Hematopoietic multipotent progenitor cell treated with erythropoietin and hydrocortisone succinate and interleukin-3 and kit ligand, for 6 days (in vitro differentiated cells): Measurements from ENCODE around the gene RAET1G.
"Not testable (repeated sequence)": the region's sequence is repeated elsewhere in the genome, so short reads cannot be mapped to it uniquely, and the experiment has no call there.

Experiments used
- DNase-seq: peaks from one replicate; pipeline ENCODE4 v3.0.0-alpha.2; 2015

The RAET1G gene

DNA sequence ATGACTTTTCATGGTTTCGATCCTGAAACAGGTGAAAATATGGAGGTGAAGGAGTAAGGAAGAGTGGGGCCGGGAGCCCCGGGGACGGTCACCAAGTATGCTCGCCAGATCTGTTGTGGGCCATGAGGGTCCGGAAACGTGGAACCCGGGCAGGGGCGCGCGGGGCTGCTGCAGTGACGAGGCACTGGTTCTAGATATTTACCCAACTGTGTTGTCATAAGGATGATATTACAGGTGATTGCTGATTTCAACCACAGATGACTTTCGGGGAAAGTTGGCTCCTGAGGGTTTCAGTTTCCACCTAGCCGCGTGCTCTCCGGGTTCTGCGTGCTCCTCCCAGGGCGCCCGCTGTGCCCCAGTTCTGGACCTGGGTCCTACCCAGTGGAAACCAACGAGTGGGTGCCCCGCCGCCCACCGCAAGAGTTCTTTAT is 12.2 kb downstream of the RAET1G start:
- DNase-seq = no peak

DNA sequence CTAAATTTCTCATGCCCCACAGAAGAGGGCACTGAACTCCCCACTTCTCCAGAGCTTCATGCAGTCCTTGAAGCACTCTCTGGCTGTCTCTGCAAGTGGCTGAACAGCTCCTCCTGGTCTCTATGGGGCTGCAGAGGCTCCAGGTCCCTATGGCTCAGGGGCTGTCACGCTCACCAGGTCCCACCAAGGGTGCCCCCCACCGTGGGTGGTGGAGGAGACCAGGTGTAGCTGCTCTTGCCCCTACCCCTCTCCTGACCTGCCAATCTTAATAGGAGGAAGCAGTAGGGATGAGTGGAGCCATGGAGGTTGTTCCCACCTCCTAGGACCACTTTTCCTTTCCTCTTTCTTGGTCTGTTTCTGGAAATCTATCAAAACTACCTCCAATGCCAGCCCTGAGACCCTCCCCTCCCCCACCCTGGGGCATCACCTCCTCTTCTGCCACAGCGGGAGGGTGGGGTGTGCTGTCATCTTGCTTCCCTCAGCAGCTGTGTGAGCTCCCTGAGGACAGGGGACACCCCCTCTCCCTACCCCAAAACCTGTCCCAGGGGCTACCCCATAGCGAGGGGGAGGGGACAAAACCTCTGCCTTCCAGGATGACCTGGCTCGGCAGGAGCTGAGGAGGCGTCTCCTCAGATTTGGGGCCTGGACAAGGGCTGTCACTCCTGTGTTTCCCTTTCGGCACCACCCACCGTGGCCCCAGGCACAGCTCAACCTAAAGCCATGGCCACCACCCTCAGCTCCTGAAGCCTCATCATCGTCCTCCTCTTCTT is 13.0 kb downstream of the RAET1G start:
- DNase-seq = no peak

DNA sequence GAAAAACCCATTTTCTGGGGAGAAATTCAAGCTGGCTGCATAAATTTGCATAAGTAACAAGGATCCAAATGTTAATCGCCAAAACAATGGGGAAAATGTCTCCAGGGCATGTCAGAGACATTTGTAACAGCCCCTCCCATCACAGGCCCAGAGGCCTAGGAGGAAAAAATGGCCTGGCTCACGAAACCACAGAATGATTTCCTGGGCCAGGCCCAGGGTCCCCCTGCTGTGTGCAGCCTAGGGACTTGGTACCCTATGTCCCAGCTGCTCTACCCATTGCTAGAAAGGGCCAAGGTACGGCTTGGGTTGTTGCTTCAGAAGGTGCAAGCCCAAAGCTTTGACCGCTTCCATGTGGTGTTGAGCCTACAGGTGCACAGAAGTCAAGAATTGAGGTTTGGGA is 14.4 kb downstream of the RAET1G start:
- not testable (repeated sequence) for DNase-seq

DNA sequence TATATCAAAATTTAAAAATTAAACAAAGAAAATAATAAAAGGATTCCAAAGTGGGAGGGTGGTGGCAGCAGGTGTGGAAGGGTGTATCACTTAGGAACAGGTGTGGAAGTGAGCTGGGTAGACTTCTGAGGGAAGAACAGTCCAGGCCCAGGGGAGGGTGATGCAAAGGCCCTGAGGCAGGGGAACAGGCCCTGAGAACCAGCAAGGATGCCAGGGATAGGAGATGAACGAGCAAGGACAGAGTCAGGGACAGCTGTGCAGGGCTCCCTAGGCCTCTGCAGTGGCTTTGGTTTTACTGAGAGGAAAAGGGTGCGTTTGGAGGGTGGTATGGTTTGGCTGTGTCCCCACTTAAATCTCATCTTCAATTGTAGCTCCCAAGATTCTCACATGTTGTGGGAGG is 15.6 kb downstream of the RAET1G start:
- no peak for DNase-seq

DNA sequence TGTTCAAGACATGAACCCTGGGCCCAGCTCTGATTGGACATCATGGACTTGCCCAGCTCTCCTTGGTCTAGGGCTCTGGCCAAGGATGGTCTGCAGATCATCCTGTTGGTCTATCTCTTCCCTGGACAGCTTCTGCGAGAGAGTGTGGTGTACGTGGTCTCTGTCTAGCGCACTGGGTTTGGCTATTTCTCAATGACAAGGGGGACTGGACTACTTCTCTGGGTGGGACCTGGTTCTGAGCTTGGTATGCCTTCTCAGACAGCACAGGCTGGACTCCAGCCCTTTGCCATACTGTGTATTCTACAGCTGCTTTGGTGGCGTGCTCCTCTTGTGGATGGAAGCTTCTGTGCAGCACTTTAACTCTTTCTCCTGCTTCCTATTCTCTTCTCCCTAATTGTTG is 16.5 kb downstream of the RAET1G start:
- no peak for DNase-seq

DNA sequence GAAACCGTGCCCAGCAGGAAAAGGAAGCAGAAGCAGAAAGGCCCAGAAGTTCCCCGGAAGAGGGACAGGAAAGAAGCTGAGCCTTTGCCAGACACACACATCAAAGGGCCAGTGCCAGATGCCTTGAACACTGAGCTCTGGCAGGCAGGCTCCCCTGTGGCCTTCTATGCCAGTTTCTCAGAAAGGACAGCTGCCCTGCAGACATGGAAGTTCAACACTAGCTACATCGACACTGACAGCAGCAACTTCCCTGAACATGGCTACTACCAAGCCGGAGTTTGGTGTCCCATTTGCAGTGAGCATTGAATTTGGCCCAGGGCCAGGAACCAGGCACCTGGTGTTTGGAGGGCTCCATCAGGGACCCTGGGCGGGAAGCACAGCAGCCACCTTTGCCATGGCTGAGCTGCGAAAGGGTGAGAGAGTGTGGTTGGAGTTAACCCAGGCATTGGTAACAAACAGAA is 17.0 kb downstream of the RAET1G start:
- no peak for DNase-seq

DNA sequence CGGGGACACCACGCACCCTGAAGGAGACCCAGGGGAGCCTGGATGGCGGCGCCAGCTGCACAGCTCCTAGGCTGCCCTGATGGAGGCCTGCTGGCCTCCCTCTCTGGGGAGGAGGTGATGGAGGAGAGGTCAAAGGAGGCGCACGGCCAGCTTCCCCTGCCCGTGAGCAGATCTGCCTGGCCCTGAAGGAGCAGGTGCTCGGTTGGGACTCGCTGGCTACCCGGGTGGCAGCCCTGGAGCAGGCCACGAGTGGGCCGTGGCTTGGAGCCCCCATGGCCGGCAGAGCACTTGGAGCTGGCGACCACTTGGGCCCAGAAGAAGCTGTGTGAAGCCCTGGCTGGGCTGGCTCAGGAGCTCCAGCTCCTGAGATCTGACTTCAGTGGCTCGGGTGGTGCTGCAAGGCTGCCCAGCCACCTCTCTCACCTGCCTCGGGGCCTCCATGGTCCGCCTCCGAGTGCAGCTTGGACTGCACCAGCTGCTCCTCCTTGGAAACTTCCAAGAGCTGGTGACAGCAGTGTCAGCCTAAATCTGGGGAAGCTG is 17.5 kb downstream of the RAET1G start:
- DNase-seq = no peak

DNA sequence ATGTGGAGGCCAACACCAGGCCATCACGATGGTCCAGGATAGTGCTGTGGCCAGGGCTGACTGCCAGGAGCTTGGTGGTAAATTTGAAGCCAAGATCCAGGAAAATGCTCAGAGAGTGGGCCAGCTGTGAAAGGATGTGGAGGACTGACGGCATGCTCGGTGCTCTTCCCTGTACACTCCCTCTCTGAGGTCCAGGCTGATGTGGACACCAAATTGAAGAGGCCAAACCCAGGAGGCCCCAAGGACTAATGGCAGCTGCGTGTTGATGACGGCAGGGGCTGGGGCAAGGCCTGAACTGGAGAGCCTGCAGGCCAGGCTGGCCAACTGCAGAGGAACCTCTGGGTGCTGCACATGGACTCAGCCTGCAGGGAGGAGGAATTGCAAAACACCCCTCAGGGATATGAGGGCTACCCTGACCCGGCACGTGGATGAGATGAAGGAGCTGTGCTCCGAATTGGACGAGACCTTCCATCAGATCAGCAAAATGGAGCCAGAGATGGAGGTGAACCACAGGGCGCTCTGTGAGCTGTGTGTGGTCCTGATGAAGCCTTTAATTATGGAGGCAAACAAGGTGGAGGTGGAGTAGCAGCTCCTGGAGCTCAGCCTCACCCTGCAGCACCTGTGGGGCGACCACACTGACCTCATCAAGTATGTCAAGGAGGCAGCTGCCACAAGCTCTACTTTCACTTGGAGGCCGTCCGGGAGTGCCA is 18.1 kb downstream of the RAET1G start:
- no peak for DNase-seq

DNA sequence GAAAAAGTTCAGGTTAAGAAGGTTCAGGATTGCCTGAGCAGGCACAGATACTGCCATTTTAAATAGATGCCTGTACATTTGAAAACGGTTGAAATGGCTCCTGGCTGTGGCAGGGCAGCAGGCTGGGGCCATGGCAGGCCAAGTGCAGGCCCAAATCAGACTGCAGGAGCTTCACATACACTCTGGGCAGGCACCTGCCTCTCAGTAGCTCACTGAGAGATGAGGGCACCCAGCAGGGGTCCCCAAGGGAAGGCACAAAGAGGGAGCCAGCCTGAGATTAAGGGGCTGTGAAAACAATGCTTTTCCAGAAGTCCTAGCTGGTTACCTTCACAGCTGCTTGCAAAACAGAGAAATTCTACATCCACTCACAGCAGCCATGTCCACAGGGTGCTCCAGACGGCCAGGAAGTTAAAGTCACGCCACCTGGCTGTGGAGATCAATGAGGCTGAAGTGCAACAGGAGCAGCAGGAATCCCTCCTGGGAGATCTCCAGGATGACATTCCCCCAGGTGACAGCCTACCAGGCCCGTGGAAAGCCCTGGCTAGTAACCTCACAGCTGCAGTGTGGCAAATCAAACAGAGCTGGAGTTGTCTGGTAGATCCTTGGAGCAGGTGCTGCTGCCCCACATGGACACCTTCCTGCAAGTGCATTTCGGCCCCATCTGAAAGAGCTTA is 18.8 kb downstream of the RAET1G start:
- no peak for DNase-seq

DNA sequence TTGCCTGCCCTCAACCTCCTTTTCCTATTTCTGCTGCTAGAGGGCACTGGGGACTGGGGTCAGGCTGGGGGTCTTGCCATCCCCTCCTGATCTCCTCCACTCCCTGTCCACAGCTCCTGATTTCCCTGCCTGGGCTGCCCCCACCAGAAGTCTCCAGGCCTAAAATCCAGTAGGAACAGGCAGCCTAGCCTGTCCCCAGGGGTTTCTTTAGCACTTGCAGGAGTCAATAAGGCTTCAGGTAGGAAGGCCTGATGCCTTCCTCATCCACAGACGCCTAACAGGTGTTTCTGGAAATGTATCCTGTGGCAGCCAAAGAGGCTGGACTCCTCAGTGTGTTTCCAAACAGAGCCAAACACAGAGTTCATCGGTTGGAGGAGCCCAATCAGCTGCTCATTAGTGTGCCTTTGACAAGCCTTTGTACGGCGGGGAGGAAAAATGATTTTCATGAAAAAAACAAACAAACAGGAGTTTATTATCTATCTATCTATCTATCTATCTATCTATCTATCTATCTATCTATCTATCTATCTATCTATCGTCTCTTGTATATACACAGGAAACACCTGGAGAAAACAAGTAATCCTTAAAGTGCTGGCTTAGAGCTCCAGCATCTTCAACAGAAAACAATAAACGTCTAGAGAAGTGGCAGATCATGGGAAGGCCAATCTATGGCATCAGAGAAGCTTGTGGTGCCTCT is 21.3 kb downstream of the RAET1G start:
- DNase-seq = no peak

DNA sequence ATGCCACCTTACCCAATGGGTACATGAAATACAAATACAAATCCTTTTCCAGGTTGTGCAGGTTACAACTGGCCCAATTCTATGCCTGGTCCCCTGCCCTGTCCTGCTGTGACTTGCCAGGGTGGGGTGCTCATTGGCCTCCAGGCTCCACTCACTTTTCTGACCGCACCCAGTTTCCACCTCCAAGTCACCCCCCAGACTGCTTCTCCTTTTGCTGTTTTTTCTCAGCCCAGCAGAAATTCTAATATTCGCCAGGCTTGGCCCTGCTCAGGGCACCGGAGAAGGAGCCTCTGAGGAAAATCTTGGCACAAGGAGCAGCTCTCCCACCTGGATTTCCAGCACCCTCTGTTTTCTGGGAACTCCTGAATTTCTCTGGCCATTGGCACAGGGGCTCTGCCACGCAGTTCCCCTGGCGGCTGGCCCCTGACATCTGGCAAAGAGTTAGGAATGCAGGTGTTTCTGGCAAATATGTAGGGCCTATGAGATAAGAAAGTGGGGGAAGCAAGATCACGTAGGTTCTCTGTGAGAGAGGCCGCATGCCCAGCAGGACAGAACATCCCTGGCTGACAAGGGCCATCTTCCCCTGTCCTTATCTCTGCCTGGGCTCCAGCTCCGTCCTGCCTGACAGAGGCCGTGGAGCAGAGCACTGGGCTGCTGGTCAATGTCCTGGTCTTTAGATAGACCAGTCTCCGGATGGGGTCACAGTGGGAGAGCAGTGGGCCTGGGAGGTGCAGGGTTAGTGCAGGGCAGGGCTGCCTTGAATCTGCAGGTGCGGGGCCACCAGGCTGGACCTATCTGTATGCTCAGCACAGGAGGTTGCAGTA is 22.1 kb downstream of the RAET1G start:
- DNase-seq = peak; percentile 49

DNA sequence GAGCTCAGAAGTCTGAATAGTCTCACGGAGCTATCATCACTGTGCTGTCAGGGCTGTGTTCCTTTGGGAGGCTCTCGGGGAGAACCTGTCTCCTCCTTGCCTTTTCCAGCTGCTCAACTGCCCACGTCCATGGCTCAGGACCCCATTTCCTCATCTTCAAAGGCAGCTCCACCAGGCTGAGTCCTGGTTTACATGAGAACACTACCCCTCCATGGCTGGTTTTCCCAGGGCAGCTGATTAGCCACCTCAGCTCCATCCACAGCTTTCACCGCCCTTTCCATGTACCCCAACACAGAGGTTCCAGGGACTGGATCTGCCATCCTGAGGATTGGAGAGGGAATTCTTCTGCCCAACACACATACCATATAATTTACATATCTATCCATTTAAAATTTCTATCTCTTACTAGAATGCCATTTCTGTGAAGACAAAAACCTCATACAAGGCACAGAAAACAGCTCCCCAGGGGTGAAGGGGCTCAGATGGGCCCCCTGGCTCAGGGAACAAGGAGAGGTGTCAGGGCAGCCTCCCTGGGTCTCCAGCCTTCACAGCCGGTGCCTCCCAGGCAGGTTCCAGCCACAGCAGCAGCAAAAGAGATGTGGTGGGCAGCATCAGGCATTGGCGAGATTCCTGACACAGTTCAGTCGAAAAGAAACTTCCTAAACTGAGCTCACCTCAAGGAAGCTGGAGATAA is 22.8 kb downstream of the RAET1G start:
- DNase-seq = no peak

DNA sequence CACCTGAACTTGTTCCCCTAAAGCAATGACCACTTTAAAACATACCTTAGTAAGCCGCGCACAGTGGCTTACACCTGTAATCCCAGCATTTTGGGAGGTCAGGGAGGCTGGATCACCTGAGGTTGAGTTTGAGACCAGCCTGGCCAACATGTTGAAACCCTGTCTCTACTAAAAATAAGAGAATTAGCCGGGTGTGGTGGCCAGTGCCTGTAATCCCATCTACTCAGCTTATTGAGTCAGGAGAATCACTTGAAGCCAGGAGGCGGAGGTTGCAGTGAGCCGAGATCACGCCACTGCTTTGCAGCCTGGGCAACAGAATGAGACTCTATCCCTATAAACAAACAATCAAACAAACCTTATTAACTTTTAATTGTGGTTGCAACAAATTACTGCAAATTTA is 23.4 kb downstream of the RAET1G start:
- no peak for DNase-seq

DNA sequence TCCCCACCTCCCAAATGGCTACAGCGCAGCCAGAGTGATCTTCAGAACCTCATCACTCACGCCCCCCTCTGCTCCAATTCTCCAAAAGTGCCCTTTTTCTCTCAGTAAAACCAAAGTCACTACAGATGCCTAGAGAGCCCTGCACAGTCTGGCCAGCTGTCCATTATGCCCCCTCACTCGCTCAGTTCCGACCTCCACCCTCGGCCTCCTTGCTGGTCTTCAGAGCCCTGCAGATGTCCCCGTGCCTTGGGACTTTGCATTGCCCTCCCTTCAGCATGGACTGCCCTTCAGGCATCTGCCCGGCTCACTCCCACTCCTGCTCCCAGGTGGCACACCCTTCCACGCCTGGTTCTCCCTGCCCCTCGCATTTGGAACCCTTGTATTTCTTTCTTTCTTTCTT is 24.0 kb downstream of the RAET1G start:
- no peak for DNase-seq

DNA sequence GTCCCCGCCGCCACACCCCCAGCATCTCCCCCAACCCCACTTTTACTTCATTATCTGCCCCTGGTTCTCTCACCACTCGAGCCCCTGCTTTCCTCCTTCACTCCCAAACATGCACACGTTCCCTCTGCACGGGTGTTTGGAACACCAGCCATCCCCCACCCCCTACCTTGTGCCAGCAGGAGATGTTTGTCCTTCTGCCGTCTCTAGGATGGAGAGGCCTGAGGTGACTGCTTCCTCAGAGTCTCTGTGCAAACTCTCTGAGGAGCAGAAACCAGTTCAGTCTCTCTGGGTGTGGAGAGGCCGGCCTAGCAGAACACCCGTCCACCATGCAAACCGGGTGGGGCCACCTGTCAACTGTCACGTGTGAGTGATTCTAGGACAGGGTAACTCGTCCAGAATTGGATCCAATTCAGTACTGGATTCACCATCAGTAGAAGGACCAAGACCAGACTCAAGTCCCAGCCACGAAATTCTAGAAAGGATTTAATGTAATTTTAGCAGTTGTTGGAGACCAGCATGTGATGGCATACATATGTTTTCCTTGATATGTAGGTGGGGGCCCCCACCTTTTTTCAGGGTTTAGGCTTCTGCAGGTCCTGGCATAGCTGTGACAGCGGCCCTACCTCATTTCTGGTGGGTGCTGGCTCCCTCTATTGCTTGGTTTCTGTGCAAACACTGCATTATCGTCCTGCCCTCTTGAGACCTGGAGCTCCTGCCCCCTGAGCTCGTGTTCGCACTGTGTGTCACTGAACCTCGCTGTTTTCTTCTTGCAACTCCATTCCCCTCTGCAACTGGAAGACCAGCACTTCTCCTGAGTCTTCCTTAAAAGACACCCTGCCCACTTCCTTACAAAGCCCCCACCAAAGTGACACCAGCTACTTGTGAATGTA is 24.8 kb downstream of the RAET1G start, which contains the start of gene RAET1E:
TSS of gene RAET1E (minus strand) at position 259 of the 890 bp plus-strand sequence. CDS start 7,212 bp downstream, outside the sequence.
- peak; percentile 73 for DNase-seq

DNA sequence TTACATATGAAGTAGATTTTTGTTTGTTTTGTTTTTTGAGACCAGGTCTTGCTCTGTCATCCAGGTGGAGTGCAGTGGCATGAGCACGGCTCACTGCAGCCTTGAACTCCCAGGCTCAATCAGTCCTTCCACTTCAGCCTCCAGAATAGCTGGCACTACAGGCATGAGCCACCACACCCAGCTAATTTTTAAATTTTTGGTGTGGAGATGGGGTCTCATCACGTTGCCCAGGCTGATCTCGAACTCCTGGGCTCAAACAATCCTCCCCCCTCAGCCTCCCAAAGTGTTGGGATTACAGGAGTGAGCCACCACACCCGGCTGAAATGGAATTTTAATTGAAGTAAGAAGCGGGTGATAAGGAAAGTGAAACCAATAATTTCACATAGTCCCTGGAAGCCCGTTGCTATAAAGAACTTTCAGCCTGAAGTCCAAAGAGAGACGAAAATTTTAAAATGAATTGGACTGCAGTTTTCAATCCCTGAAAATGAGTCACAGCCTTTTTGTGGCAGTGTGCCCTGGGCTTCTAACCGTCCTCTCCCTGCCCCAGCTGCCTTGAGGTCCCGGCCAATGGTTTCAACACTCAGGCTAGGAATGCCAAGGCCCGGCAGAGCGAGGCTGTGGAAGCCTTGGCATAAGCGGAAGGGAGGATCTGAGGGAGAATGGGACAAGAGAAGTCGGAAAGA is 25.8 kb downstream of the RAET1G start:
- no peak for DNase-seq

DNA sequence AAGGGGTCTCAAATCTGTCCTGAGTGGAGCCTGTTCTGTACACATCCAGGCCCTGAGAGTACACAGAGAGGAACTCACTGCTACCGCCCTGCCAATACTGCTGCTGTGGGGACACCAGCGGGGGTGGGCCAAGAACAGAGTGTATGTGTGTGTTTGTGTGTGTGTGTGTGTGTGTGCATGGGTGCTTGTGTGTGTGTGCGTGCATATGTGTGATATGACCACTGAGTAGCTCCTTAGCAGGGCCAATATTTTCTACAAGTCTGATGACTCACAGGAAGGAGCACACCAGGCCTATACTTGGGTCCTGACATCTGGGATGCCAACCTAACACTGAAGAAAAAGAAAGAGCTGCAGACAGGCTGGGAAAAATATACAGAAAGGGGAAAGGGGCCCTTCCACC is 26.4 kb downstream of the RAET1G start:
- peak; percentile 34 for DNase-seq

DNA sequence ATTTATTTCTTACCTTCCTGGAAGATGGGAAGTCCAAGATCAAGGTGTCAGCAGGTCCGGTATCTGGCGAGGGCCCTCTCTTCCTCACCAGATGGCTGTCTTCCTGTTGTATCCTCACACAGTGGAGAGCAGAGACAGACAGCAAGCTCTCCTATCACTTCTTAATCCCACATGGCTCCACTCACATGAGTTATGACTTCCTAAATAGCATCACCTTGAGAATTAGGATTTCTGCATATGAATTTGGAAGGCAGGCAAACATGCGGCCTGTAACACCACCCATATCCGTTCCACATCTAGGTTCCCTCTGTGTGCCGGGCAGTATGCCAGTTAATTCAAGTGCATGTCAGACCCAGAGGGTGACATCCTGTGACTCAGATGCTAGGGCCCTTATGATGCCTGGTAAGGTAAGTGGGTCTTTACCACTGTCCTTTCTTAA is 27.1 kb downstream of the RAET1G start:
- DNase-seq = peak; percentile 93

DNA sequence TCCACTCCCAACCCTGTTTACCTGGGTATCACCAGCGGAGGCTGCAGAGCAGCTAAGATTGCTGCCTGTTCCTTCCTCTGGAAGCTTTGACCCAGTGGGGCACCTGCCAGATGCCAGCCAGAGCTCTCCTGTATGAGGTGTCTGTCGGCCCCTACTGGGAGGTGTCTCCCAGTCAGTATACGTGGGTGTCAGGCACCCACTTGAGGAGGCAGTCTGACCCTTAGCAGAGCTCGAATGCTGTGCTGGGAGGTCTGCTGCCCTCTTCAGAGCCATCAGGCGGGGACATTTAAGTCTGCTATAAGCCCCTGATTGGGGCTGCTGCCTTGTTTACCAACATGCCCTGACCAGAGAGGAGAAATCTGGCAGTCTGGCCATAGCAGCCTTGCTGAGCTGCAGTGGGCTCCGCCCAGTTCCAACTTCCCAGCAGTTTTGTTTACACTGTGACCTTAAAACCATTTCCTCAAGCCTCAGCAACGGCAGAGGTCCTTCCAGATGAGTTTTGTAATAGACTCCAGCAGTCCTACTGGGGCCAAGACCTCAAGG is 27.8 kb downstream of the RAET1G start:
- DNase-seq = peak; percentile 37
